H9 (cell line): ENCODE results near the gene MGARP. TPM values are rescaled to one million over a fixed set of nuclear protein-coding genes. Genes with fewer than 3 reads are reported as not detected.

Experiments used
- DNase-seq: peaks from one replicate; pipeline ENCODE4 v3.0.0-alpha.2; 2017
- H2AFZ ChIP-seq: one replicate; pipeline ENCODE4 v1.6.1; 2013; ENCODE audit warnings: mild to moderate bottlenecking, low read length, control low read depth, moderate library complexity
- H2AK5ac ChIP-seq: 2 replicates; pipeline ENCODE4 v1.6.1; 2013; ENCODE audit warnings: low read length, control low read depth, mixed read lengths; ENCODE audit not compliant: insufficient read length
- H2BK120ac ChIP-seq: one replicate; pipeline ENCODE4 v1.6.1; 2013; ENCODE audit warnings: low read depth, mild to moderate bottlenecking, low read length, control low read depth, inconsistent platforms; ENCODE audit not compliant: poor library complexity, severe bottlenecking
- H2BK12ac ChIP-seq: 2 replicates; pipeline ENCODE4 v1.6.1; 2013; ENCODE audit warnings: low read length, control low read depth, mixed read lengths, low read depth; ENCODE audit not compliant: insufficient read length
- H2BK15ac ChIP-seq: 2 replicates; pipeline ENCODE4 v1.6.1; 2013; ENCODE audit warnings: low read depth, low read length, control low read depth
- H2BK20ac ChIP-seq: one replicate; pipeline ENCODE4 v1.6.1; 2013; ENCODE audit warnings: low read depth, mild to moderate bottlenecking, low read length, control low read depth, inconsistent platforms; ENCODE audit not compliant: poor library complexity, severe bottlenecking
- H2BK5ac ChIP-seq: 2 replicates; pipeline ENCODE4 v1.6.1; 2013; ENCODE audit warnings: low read length, control low read depth, mixed read lengths; ENCODE audit not compliant: insufficient read length
- H3K14ac ChIP-seq: 2 replicates; pipeline ENCODE4 v1.6.1; 2013; ENCODE audit warnings: low read length, control low read depth; ENCODE audit not compliant: insufficient read depth
- H3K18ac ChIP-seq: 2 replicates; pipeline ENCODE4 v1.6.1; 2013; ENCODE audit warnings: low read depth, mild to moderate bottlenecking, mixed read lengths, low read length, control low read depth; ENCODE audit not compliant: insufficient read length
- H3K23ac ChIP-seq: 2 replicates; pipeline ENCODE4 v1.6.1; 2013; ENCODE audit warnings: low read length, control low read depth, mixed read lengths, low read depth; ENCODE audit not compliant: insufficient read length
- H3K23me2 ChIP-seq: 2 replicates; pipeline ENCODE4 v1.6.1; 2013; ENCODE audit warnings: low read depth, mild to moderate bottlenecking, mixed read lengths, low read length, control low read depth; ENCODE audit not compliant: insufficient read length, poor library complexity, severe bottlenecking
- H3K27ac ChIP-seq: 2 replicates; pipeline ENCODE4 v1.5.1; 2013; ENCODE audit warnings: low read length, control low read depth, mixed read lengths, low read depth; ENCODE audit not compliant: insufficient read length
- H3K27me3 ChIP-seq: 2 replicates; pipeline ENCODE4 v1.6.1; 2013; ENCODE audit warnings: low read length, control low read depth, inconsistent platforms; ENCODE audit not compliant: insufficient read depth
- H3K4ac ChIP-seq: 2 replicates; pipeline ENCODE4 v1.6.1; 2013; ENCODE audit warnings: low read depth, mild to moderate bottlenecking, control low read depth, inconsistent platforms, low read length, moderate library complexity
- H3K4me1 ChIP-seq: 2 replicates; pipeline ENCODE4 v1.6.1; 2013; ENCODE audit warnings: low read length, control low read depth, inconsistent platforms; ENCODE audit not compliant: insufficient read depth
- H3K4me2 ChIP-seq: 2 replicates; pipeline ENCODE4 v1.6.1; 2013; ENCODE audit warnings: low read length, control low read depth, mixed read lengths; ENCODE audit not compliant: insufficient read length, insufficient read depth
- H3K56ac ChIP-seq: 2 replicates; pipeline ENCODE4 v1.6.1; 2013; ENCODE audit warnings: low read depth, mild to moderate bottlenecking, mixed read lengths, low read length, control low read depth; ENCODE audit not compliant: insufficient read length
- H3K79me1 ChIP-seq: 2 replicates; pipeline ENCODE4 v1.6.1; 2013; ENCODE audit warnings: low read depth, mild to moderate bottlenecking, moderate library complexity, low read length, control low read depth, inconsistent platforms; ENCODE audit not compliant: insufficient read depth, poor library complexity, severe bottlenecking
- H3K79me2 ChIP-seq: 2 replicates; pipeline ENCODE4 v1.6.1; 2013; ENCODE audit warnings: low read length, control low read depth, inconsistent platforms; ENCODE audit not compliant: insufficient read depth
- H3K9ac ChIP-seq: 2 replicates; pipeline ENCODE4 v1.6.1; 2013; ENCODE audit warnings: low read length, control low read depth, mixed read lengths; ENCODE audit not compliant: insufficient read length; ENCODE audit errors: extremely low read depth
- H3K9me3 ChIP-seq: one replicate; pipeline ENCODE4 v1.6.1; 2013; ENCODE audit warnings: low read depth, low read length, inconsistent platforms; ENCODE audit not compliant: control insufficient read depth
- H3T11ph ChIP-seq: one replicate; pipeline ENCODE4 v1.6.1; 2013; ENCODE audit warnings: mild to moderate bottlenecking, low read length, control low read depth, inconsistent platforms
- H4K20me1 ChIP-seq: one replicate; pipeline ENCODE4 v1.6.1; 2013; ENCODE audit not compliant: control insufficient read depth, insufficient read length, insufficient read depth
- H4K5ac ChIP-seq: 2 replicates; pipeline ENCODE4 v1.6.1; 2013; ENCODE audit warnings: low read depth, mild to moderate bottlenecking, mixed read lengths, low read length, control low read depth; ENCODE audit not compliant: insufficient read length
- H4K8ac ChIP-seq: replicated peaks from 2 replicates; pipeline ENCODE4 v1.6.1; 2013; ENCODE audit warnings: low read length, control low read depth, mixed read lengths, low read depth; ENCODE audit not compliant: insufficient read length
- H4K91ac ChIP-seq: 2 replicates; pipeline ENCODE4 v1.6.1; 2013; ENCODE audit warnings: low read depth, mild to moderate bottlenecking, moderate library complexity, mixed read lengths, low read length, control low read depth; ENCODE audit not compliant: insufficient read length
- H3K27ac Mint-ChIP-seq, 3 experiments: 2 replicates in 2 of 3; 3 replicates in 1 of 3; pipeline ENCODE4 v1.8.0; 2020 to 2021; ENCODE audit warnings: mixed read lengths in 3 of 3, mild to moderate bottlenecking in 1 of 3, moderate library complexity in 1 of 3
- H3K27me3 Mint-ChIP-seq: 2 replicates; pipeline ENCODE4 v1.8.0; 2021; ENCODE audit warnings: low read depth, mild to moderate bottlenecking, moderate library complexity, mixed read lengths
- H3K36me3 Mint-ChIP-seq, 3 experiments: 2 replicates in 2 of 3; 3 replicates in 1 of 3; pipeline ENCODE4 v1.8.0; 2020 to 2021; ENCODE audit warnings: low read depth in 3 of 3, mixed read lengths in 3 of 3; ENCODE audit not compliant: insufficient read depth in 1 of 3
- H3K4me1 Mint-ChIP-seq, 2 experiments: 2 replicates each; pipeline ENCODE4 v1.8.0; 2020; ENCODE audit warnings: mixed read lengths in 2 of 2
- H3K4me3 Mint-ChIP-seq, 2 experiments: 2 replicates in 1 of 2; 3 replicates in 1 of 2; pipeline ENCODE4 v1.8.0; 2020 to 2021; ENCODE audit warnings: mild to moderate bottlenecking in 2 of 2, mixed read lengths in 2 of 2, moderate library complexity in 1 of 2
- H3K9me3 Mint-ChIP-seq, 2 experiments: 2 replicates in 1 of 2; 3 replicates in 1 of 2; pipeline ENCODE4 v1.8.0; 2020; ENCODE audit warnings: mild to moderate bottlenecking in 2 of 2, mixed read lengths in 2 of 2, moderate library complexity in 1 of 2
- WGBS: extraction: QIAGEN DNeasy Blood & Tissue Kit; methylation state at CpG from one replicate; pipeline ENCODE4 v1.1.7; 2013; ENCODE audit warnings: missing lambda C conversion rate, low lambda C conversion rate, mixed read lengths; ENCODE audit not compliant: insufficient read length; ENCODE audit errors: extremely low coverage; 5-methylcytosine and 5-hydroxymethylcytosine counted together
- total RNA-seq: library from RNA; stranded (reverse); gene quantifications from 2 replicates; pipeline ENCODE4 v1.2.1, GENCODE V29; 2021
- TF ChIP-seq, protein P1 (sequence below): fragments of 200-600 bp; sonication (generic); conservative IDR thresholded peaks from 3 replicates; pipeline ENCODE4 v1.8.0; 2021; ENCODE audit warnings: antibody characterized with exemption, mild to moderate bottlenecking

MGARP gene
- total RNA-seq, 1 experiment from 2014 or later = 4.0 TPM

DNA sequence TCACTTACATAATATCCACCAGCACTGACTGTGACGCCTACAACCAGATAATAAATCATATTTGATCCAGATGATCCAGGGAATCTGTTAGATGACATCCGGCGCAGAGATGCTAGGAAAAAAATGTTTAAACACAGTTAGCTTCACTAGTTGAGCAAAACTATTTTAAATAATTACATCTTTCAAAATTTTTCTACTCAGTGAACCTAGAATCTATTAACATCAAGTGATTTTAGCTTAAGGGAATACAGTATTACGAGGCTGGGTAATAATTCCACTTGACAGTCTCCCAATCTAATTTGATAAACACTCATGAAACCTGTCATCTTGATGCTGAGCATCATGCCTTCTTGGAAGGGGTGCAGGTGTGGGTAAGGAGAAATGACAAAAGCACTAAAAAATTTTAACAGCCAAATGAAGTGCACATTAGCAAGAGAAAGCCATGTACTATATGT, 4.7 kb downstream of the MGARP start:
- peaks cover 9 to 11% of the 10 kb centered on the region in 2 experiments for H3K4me1 Mint-ChIP-seq

More for the DNA sequence above, 4.7 kb downstream of the MGARP start:
- Mint-ChIP-seq H3K9me3 (no peaks in the 10 kb centered on the region), H3K27ac (no peak overlapping the region), H3K27me3 (peaks cover 30% of the 10 kb centered on the region), H3K36me3 (no peaks in the 10 kb centered on the region), H3K4me3 (no peak overlapping the region)
- Histone ChIP-seq H2AK5ac (no peak overlapping the region), H3K79me1 (no peaks in the 10 kb centered on the region), H3K27me3 (peaks cover 9% of the 10 kb centered on the region; the same call in 1 of the 2 replicates), H3K56ac (no peak overlapping the region), H2AFZ (no peak overlapping the region), H2BK120ac (no peak overlapping the region), H2BK5ac (no peak overlapping the region), H3K14ac (no peak overlapping the region), H3K4me1 (no peaks in the 10 kb centered on the region), H3K23ac (no peak overlapping the region), H3K9me3 (no peaks in the 10 kb centered on the region), H3K4me2 (no peak overlapping the region), H4K20me1 (no peaks in the 10 kb centered on the region), H2BK12ac (no peak overlapping the region), H3K4ac (no peak overlapping the region), H3K79me2 (no peaks in the 10 kb centered on the region), H3K27ac (no peak overlapping the region), H4K91ac (no peak overlapping the region), H3T11ph (no peak overlapping the region), H2BK20ac (no peak overlapping the region), H4K8ac (no peak overlapping the region), H3K23me2 (peaks cover 4% of the 10 kb centered on the region), H4K5ac (no peak overlapping the region), H3K9ac (no peak overlapping the region), H3K18ac (no peak overlapping the region), H2BK15ac (no peak overlapping the region)
- WGBS = no CpG with 5 or more reads among the region's 4 CpGs
- DNase-seq = no peak
- TF ChIP-seq, protein P1, sequence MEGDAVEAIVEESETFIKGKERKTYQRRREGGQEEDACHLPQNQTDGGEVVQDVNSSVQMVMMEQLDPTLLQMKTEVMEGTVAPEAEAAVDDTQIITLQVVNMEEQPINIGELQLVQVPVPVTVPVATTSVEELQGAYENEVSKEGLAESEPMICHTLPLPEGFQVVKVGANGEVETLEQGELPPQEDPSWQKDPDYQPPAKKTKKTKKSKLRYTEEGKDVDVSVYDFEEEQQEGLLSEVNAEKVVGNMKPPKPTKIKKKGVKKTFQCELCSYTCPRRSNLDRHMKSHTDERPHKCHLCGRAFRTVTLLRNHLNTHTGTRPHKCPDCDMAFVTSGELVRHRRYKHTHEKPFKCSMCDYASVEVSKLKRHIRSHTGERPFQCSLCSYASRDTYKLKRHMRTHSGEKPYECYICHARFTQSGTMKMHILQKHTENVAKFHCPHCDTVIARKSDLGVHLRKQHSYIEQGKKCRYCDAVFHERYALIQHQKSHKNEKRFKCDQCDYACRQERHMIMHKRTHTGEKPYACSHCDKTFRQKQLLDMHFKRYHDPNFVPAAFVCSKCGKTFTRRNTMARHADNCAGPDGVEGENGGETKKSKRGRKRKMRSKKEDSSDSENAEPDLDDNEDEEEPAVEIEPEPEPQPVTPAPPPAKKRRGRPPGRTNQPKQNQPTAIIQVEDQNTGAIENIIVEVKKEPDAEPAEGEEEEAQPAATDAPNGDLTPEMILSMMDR = no peak
